Panc1 (cell line): ENCODE results near the gene HNRNPM. TPM values are rescaled to one million over a fixed set of nuclear protein-coding genes. Genes with fewer than 3 reads are reported as not detected.

ENCODE experiments used
- ATAC-seq: fragments of 200-7000 bp; cut with Tn5 transposase; 2 replicates; pipeline ENCODE4 v1.9.1; 2020; ENCODE audit warnings: mild to moderate bottlenecking, moderate library complexity
- BruUV-seq: library from RNA; stranded (reverse); fragments of 400-500 nt; replicated peaks from 2 replicates; lab custom pipeline; 2021; lab: Mats Ljungman, UMichigan
- CTCF ChIA-PET: fragments of 300-600 bp; sonication (Branson Sonifier 250); formaldehyde crosslinking; loops from one replicate; lab custom pipeline; 2022; ENCODE audit warnings: antibody characterized with exemption; lab: Charles Lee
- POLR2A ChIA-PET: fragments of 300-600 bp; sonication (Branson Sonifier 250); formaldehyde crosslinking; loops from one replicate; lab custom pipeline; 2022; ENCODE audit warnings: antibody characterized with exemption; lab: Charles Lee
- DNase-seq: peaks from one replicate; pipeline ENCODE4 v3.0.0-alpha.2; 2010; ENCODE audit warnings: low read depth, low spot score
- H3K27ac ChIP-seq: 2 replicates; pipeline ENCODE4 v1.5.1; 2011; ENCODE audit warnings: mild to moderate bottlenecking, low read length, inconsistent platforms
- H3K27me3 ChIP-seq: fragments of 200-500 bp; sonication (Bioruptor generic); 2 replicates; pipeline ENCODE4 v1.6.0; 2014; ENCODE audit warnings: low read length, inconsistent platforms; ENCODE audit not compliant: control insufficient read depth, insufficient read depth
- H3K36me3 ChIP-seq: fragments of 200-500 bp; sonication (Bioruptor generic); 2 replicates; pipeline ENCODE4 v1.5.1; 2014; ENCODE audit warnings: inconsistent platforms, mild to moderate bottlenecking, low read length, moderate library complexity; ENCODE audit not compliant: control insufficient read depth, insufficient read depth
- H3K4me1 ChIP-seq: 2 replicates; pipeline ENCODE4 v1.5.1; 2011; ENCODE audit warnings: inconsistent platforms, mild to moderate bottlenecking, low read length, moderate library complexity; ENCODE audit not compliant: control insufficient read depth, insufficient read depth
- H3K4me3 ChIP-seq, 2 experiments: 2 replicates each; pipeline ENCODE4 v1.5.1; 2011 to 2012; ENCODE audit warnings: low read depth in 2 of 2, low read length in 2 of 2, mild to moderate bottlenecking in 2 of 2, inconsistent platforms in 1 of 2, moderate library complexity in 1 of 2
- H3K9me3 ChIP-seq: fragments of 200-500 bp; sonication (Bioruptor generic); 2 replicates; pipeline ENCODE4 v1.5.1; 2014; ENCODE audit warnings: low read depth, mild to moderate bottlenecking, inconsistent platforms, low read length, moderate library complexity; ENCODE audit not compliant: control insufficient read depth, insufficient read depth
- CTCF ChIP-seq: fragments of 450-650 bp; IDR thresholded peaks from 2 replicates; pipeline ENCODE4 v1.5.1; 2017; ENCODE audit warnings: mild to moderate bottlenecking
- POLR2AphosphoS5 ChIP-seq: IDR thresholded peaks from 2 replicates; pipeline ENCODE4 v1.6.1; 2012; ENCODE audit warnings: mild to moderate bottlenecking, low read depth, low read length, moderate library complexity
- REST ChIP-seq, 2 experiments: IDR thresholded peaks; 2 replicates each; pipeline ENCODE4 v1.6.1; 2011 to 2012; ENCODE audit warnings: low read depth in 2 of 2, control low read depth in 1 of 2, low read length in 1 of 2, mild to moderate bottlenecking in 1 of 2, moderate library complexity in 1 of 2; ENCODE audit not compliant: insufficient read depth in 1 of 2
- SIN3A ChIP-seq: IDR thresholded peaks from 2 replicates; pipeline ENCODE4 v1.6.1; 2012; ENCODE audit warnings: low read depth, mild to moderate bottlenecking, low read length, moderate library complexity, borderline replicate concordance; ENCODE audit not compliant: insufficient read depth
- TCF7L2 ChIP-seq: IDR thresholded peaks from 2 replicates; pipeline ENCODE4 v1.6.1; 2011; ENCODE audit warnings: mild to moderate bottlenecking, low read depth, low read length, inconsistent platforms
- in situ Hi-C: cut with HindIII; loops from 2 replicates; pipeline ENCODE4 v1.10.0; 2016; ENCODE audit warnings: low sequenced_read_pairs, low pct_unique_long_range_greater_than_20kb
- intact Hi-C: fragments of 100-400 bp; cut with micrococcal nuclease; formaldehyde crosslinking; loops from one replicate; pipeline ENCODE4 v1.10.0; 2022; ENCODE audit not compliant: unreplicated experiment
- total RNA-seq: library from RNA; stranded (reverse); gene quantifications from one replicate; pipeline ENCODE4 v1.2.1, GENCODE V29; 2021; ENCODE audit not compliant: unreplicated experiment

HNRNPM gene
- total RNA-seq, 1 experiment from 2014 or later, result 225 TPM

- ChIA-PET CTCF (interaction anchor here (0.5 kb wide), 1 partner anchor 93 kb away, joined by 4 read pairs; no protein-coding TSS in a partner anchor), POLR2A (no interaction called here)
- Histone ChIP-seq H3K36me3 (no peaks in the 10 kb centered on the region), H3K27ac (no peak overlapping the region), H3K4me1 (no peaks in the 10 kb centered on the region), H3K27me3 (no peaks in the 10 kb centered on the region), H3K4me3 (no peak overlapping the region), H3K9me3 (no peaks in the 10 kb centered on the region)
- intact Hi-C loops, result no loop called here
- in situ Hi-C loops, result no loop called here
- ATAC-seq (no peak), DNase-seq (no peak)
- TF ChIP-seq REST (IDR thresholded peaks at IDR 0.05; ENCODE audit: insufficient read depth in 1 of 2, low read depth in 2 of 2, low read length in 1 of 2) (no peak), POLR2AphosphoS5 (no peak), SIN3A (no peak), CTCF (no peak), TCF7L2 (no peak)
- no TSS peak for BruUV-seq
Observed at GRCh38 chr19:8501516-8501915, 56.7 kb downstream of the HNRNPM start.

GRCh38 chr19:8501981-8502380 lies 57.2 kb downstream of the HNRNPM start:
- no peak overlapping the region for H3K4me3 ChIP-seq
- H3K27me3 ChIP-seq, result no peaks in the 10 kb centered on the region
- ChIA-PET CTCF (no interaction called here), POLR2A (no interaction called here)
- H3K27ac ChIP-seq, result no peak overlapping the region
- DNase-seq (no peak), ATAC-seq (no peak)
- TF ChIP-seq CTCF, result no peak
- no peak for TF ChIP-seq TCF7L2
- no peak for TF ChIP-seq POLR2AphosphoS5
- TF ChIP-seq SIN3A, result no peak
- TF ChIP-seq REST (IDR thresholded peaks at IDR 0.05; ENCODE audit: insufficient read depth in 1 of 2, low read depth in 2 of 2, low read length in 1 of 2), result no peak
- H3K4me1 ChIP-seq, result no peaks in the 10 kb centered on the region
- H3K9me3 ChIP-seq, result no peaks in the 10 kb centered on the region
- intact Hi-C loops, result no loop called here
- no peaks in the 10 kb centered on the region for H3K36me3 ChIP-seq
- in situ Hi-C loops, result no loop called here
- no TSS peak for BruUV-seq
